WTC11 (cell line): Measurements from ENCODE around the gene GRK3. TPM values are rescaled to one million over a fixed set of nuclear protein-coding genes. Genes with fewer than 3 reads are reported as not detected.

ENCODE experiments used
- ATAC-seq: fragments of 200-7000 bp; cut with Tn5 transposase; 2 replicates; pipeline ENCODE4 v1.10.0; 2021; ENCODE audit warnings: mild to moderate bottlenecking, moderate library complexity
- CTCF ChIA-PET: fragments of 300-600 bp; sonication (Branson Sonifier 250); formaldehyde crosslinking; loops from one replicate; lab custom pipeline; 2021; ENCODE audit warnings: antibody characterized with exemption; lab: Charles Lee
- POLR2A ChIA-PET: fragments of 350-600 bp; sonication (Branson Sonifier 250); formaldehyde crosslinking; loops from one replicate; lab custom pipeline; 2021; ENCODE audit warnings: antibody characterized with exemption; lab: Charles Lee
- DNase-seq: peaks from one replicate; pipeline ENCODE4 v3.0.0; 2021; ENCODE audit warnings: low spot score
- H3K27ac Mint-ChIP-seq: 2 replicates; pipeline ENCODE4 v1.8.0; 2021; ENCODE audit warnings: mixed read lengths
- H3K27me3 Mint-ChIP-seq: 2 replicates; pipeline ENCODE4 v1.8.0; 2021; ENCODE audit warnings: low read depth, mild to moderate bottlenecking, moderate library complexity, mixed read lengths
- H3K36me3 Mint-ChIP-seq: 2 replicates; pipeline ENCODE4 v1.8.0; 2021; ENCODE audit warnings: mixed read lengths
- H3K4me1 Mint-ChIP-seq: 2 replicates; pipeline ENCODE4 v1.8.0; 2022; ENCODE audit warnings: mixed read lengths
- H3K4me3 Mint-ChIP-seq: 2 replicates; pipeline ENCODE4 v1.8.0; 2021; ENCODE audit warnings: mild to moderate bottlenecking, moderate library complexity, mixed read lengths
- H3K9me3 Mint-ChIP-seq: 2 replicates; pipeline ENCODE4 v1.8.0; 2021; ENCODE audit warnings: mixed read lengths
- CDX4 ChIP-seq: fragments of 250-450 bp; sonication (Bioruptor Pico); IDR thresholded peaks from 2 replicates; pipeline ENCODE4 v1.9.0; 2021; ENCODE audit warnings: moderate library complexity, mild to moderate bottlenecking, inconsistent platforms, borderline replicate concordance
- CTCF ChIP-seq: fragments of 200-600 bp; IDR thresholded peaks from 2 replicates; pipeline ENCODE4 v1.8.0; 2022; ENCODE audit warnings: antibody characterized with exemption
- ESRRA ChIP-seq: sonication (generic); formaldehyde crosslinking; IDR thresholded peaks from 2 replicates; pipeline ENCODE4 v1.8.1; 2022; ENCODE audit warnings: mild to moderate bottlenecking, missing genetic modification reagents, borderline replicate concordance
- HMGA2 ChIP-seq: fragments of 250-450 bp; sonication (Bioruptor Pico); IDR thresholded peaks from 2 replicates; pipeline ENCODE4 v1.4.0; 2021; ENCODE audit warnings: mild to moderate bottlenecking, moderate library complexity
- IRF1 ChIP-seq: sonication (generic); formaldehyde crosslinking; IDR thresholded peaks from 2 replicates; pipeline ENCODE4 v1.8.0; 2023; ENCODE audit warnings: missing genetic modification reagents
- NFE2L1 ChIP-seq: sonication (generic); formaldehyde crosslinking; IDR thresholded peaks from 2 replicates; pipeline ENCODE4 v1.8.1; 2023; ENCODE audit warnings: missing genetic modification reagents
- NFYB ChIP-seq: sonication (generic); formaldehyde crosslinking; conservative IDR thresholded peaks from 2 replicates; pipeline ENCODE4 v1.8.0; 2022; ENCODE audit warnings: low read depth, missing genetic modification reagents
- RORB ChIP-seq: fragments of 250-450 bp; sonication (Bioruptor Pico); IDR thresholded peaks from 2 replicates; pipeline ENCODE4 v1.9.0; 2021; ENCODE audit warnings: mild to moderate bottlenecking
- ZNF281 ChIP-seq: sonication (generic); formaldehyde crosslinking; IDR thresholded peaks from 2 replicates; pipeline ENCODE4 v1.8.0; 2023; ENCODE audit warnings: mild to moderate bottlenecking, missing genetic modification reagents
- ZNF396 ChIP-seq: fragments of 250-450 bp; sonication (Bioruptor Pico); IDR thresholded peaks from 2 replicates; pipeline ENCODE4 v1.8.0; 2021; ENCODE audit warnings: mild to moderate bottlenecking, moderate library complexity, borderline replicate concordance
- ZNF423 ChIP-seq: fragments of 250-450 bp; sonication (Bioruptor Pico); IDR thresholded peaks from 2 replicates; pipeline ENCODE4 v2.1.2; 2022; ENCODE audit warnings: mild to moderate bottlenecking, moderate library complexity
- ZNF532 ChIP-seq: fragments of 250-450 bp; sonication (Bioruptor Pico); IDR thresholded peaks from 2 replicates; pipeline ENCODE4 v1.9.0; 2021; ENCODE audit warnings: mild to moderate bottlenecking, borderline replicate concordance
- total RNA-seq: library from RNA; stranded (reverse); gene quantifications from 3 replicates; pipeline ENCODE4 v1.2.3, GENCODE V29; 2021

Gene GRK3
- total RNA-seq, 1 experiment from 2014 or later = 27.1 TPM

GRCh38 chr22:25748704-25749103 lies 184.2 kb downstream of the GRK3 start:
- ChIA-PET POLR2A (no interaction called here), CTCF (no interaction called here)
- no peak for ATAC-seq

More at GRCh38 chr22:25748704-25749103, 184.2 kb downstream of the GRK3 start:
- no peak for DNase-seq
- Mint-ChIP-seq H3K27ac (no peak overlapping the region), H3K4me3 (no peak overlapping the region), H3K9me3 (peaks cover 3% of the 10 kb centered on the region; the same call in 1 of the 2 replicates), H3K27me3 (no peaks in the 10 kb centered on the region), H3K4me1 (no peaks in the 10 kb centered on the region), H3K36me3 (no peaks in the 10 kb centered on the region)
- TF ChIP-seq ZNF423 (CRISPR knock-in tag) (no peak), ZNF281 (CRISPR knock-in tag) (no peak), NFYB (CRISPR knock-in tag) (no peak), ZNF396 (no peak), CTCF (no peak), ESRRA (CRISPR knock-in tag) (no peak), IRF1 (CRISPR knock-in tag) (no peak), RORB (CRISPR knock-in tag) (no peak), NFE2L1 (no peak), ZNF532 (CRISPR knock-in tag) (no peak), CDX4 (no peak), HMGA2 (no peak)
